GM18873 (cell line): ENCODE measurements around the gene SPATC1L.

Experiments
- ATAC-seq: cut with Tn5 transposase; IDR thresholded peaks from one replicate; pipeline ENCODE4 v1.9.1; 2021; ENCODE audit warnings: mild to moderate bottlenecking, moderate library complexity, moderate number of reproducible peaks; ENCODE audit not compliant: unreplicated experiment, low FRiP score

The SPATC1L gene

GRCh38 chr21:46111857-46112724, 72.2 kb downstream of the SPATC1L start:
- ATAC-seq, result no peak

DNA sequence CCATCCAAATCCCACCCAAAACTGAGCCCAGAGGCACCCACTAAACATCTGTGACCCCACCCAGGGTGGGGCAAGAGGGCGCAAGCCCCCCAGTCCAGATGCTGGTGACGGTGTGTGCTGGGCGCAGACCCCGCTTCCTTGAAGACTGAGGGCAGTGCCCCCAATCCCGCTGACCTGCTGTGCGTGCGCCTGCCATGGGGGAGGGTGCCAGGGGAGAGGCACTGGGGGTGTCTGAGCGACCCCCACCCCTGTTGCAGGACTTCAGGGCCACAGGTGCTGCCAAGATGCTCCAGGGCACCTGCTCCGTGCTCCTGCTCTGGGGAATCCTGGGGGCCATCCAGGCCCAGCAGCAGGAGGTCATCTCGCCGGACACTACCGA, 73.1 kb downstream of the SPATC1L start:
- ATAC-seq, result no peak
